Measurements from ENCODE around the gene ARL6IP5.

GRCh38 chr3:69105320-69105719 is 20.6 kb downstream of the ARL6IP5 start:
- TF ChIP-seq POLR2A (IDR thresholded peaks at IDR 0.05) (no peak), CTCF (IDR thresholded peaks at IDR 0.05) (no peak)
